Measurements from ENCODE around the gene PCDH10. TPM values are rescaled to one million over a fixed set of nuclear protein-coding genes. Genes with fewer than 3 reads are reported as not detected.

Gene PCDH10, protein sequence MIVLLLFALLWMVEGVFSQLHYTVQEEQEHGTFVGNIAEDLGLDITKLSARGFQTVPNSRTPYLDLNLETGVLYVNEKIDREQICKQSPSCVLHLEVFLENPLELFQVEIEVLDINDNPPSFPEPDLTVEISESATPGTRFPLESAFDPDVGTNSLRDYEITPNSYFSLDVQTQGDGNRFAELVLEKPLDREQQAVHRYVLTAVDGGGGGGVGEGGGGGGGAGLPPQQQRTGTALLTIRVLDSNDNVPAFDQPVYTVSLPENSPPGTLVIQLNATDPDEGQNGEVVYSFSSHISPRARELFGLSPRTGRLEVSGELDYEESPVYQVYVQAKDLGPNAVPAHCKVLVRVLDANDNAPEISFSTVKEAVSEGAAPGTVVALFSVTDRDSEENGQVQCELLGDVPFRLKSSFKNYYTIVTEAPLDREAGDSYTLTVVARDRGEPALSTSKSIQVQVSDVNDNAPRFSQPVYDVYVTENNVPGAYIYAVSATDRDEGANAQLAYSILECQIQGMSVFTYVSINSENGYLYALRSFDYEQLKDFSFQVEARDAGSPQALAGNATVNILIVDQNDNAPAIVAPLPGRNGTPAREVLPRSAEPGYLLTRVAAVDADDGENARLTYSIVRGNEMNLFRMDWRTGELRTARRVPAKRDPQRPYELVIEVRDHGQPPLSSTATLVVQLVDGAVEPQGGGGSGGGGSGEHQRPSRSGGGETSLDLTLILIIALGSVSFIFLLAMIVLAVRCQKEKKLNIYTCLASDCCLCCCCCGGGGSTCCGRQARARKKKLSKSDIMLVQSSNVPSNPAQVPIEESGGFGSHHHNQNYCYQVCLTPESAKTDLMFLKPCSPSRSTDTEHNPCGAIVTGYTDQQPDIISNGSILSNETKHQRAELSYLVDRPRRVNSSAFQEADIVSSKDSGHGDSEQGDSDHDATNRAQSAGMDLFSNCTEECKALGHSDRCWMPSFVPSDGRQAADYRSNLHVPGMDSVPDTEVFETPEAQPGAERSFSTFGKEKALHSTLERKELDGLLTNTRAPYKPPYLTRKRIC
- total RNA-seq (ENCODE audit: low replicate concordance) = 0.12 and 120 TPM in 2 replicates

DNA sequence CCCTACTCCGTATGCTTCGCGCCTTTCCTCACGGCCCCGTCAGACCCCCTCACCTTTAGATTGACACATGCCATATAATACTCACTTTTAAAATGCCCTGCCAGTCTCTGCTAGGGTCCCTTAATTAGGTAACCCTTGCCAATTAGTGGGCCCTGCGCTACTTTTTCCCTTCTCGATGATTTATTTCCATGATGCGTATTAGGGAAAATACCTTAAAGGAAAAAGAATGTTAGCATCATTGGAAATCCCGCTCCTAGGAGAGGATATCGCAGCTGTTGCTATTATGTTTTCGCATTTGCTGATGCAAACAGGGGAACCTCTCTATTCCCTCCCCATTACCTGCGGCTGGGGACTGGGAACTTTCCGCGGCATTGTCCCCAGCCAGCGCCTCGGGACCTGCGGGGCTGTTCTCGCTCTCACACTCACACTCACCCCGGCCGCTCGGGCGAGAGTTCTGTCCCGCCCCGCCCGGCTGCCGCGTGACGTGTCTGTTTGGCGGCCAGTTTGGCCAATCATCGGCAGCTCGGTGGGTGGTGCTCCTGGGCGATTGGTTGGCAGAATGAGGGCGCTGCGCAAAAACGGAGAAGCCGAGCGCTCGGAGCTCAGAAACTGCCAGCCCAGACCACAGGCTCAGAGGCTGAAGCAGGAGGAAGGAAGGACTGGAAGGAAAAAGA is at the start of gene PCDH10:
Gene PCDH10, plus strand, starts transcription at position 605 of the 674 bp plus-strand sequence. CDS start 847 bp downstream, outside the sequence.

Data from smooth muscle cell of the coronary artery (primary cell).